Kidney epithelial cell (primary cell): ENCODE data around the gene DTHD1. TPM values are rescaled to one million over a fixed set of nuclear protein-coding genes. Genes with fewer than 3 reads are reported as not detected.

Experiments used
- DNase-seq: peaks from one replicate; pipeline ENCODE4 v3.0.0-alpha.2; 2010; ENCODE audit warnings: low read depth
- H3K27me3 ChIP-seq: 2 replicates; pipeline ENCODE4 v1.6.0; 2011; ENCODE audit warnings: low read length; ENCODE audit not compliant: control insufficient read depth, insufficient read depth
- H3K36me3 ChIP-seq: 2 replicates; pipeline ENCODE4 v1.5.1; 2011; ENCODE audit warnings: low read length; ENCODE audit not compliant: control insufficient read depth, insufficient read depth
- H3K4me3 ChIP-seq: 2 replicates; pipeline ENCODE4 v1.5.1; 2011; ENCODE audit warnings: low read depth, mild to moderate bottlenecking, control low read depth, low read length
- total RNA-seq: library from RNA; depleted of rRNA; stranded (reverse); fragments of >200 nt; gene quantifications from 2 replicates; pipeline ENCODE4 v1.2.3, GENCODE V29; 2015
- TF ChIP-seq, protein P1 (sequence below): IDR thresholded peaks from 2 replicates; pipeline ENCODE4 v1.5.1; 2011; ENCODE audit warnings: mild to moderate bottlenecking, moderate library complexity, low read length, control low read depth, inconsistent platforms; ENCODE audit not compliant: insufficient read depth, poor library complexity, severe bottlenecking

Gene DTHD1
- total RNA-seq: not detected in 2 replicates

DNA sequence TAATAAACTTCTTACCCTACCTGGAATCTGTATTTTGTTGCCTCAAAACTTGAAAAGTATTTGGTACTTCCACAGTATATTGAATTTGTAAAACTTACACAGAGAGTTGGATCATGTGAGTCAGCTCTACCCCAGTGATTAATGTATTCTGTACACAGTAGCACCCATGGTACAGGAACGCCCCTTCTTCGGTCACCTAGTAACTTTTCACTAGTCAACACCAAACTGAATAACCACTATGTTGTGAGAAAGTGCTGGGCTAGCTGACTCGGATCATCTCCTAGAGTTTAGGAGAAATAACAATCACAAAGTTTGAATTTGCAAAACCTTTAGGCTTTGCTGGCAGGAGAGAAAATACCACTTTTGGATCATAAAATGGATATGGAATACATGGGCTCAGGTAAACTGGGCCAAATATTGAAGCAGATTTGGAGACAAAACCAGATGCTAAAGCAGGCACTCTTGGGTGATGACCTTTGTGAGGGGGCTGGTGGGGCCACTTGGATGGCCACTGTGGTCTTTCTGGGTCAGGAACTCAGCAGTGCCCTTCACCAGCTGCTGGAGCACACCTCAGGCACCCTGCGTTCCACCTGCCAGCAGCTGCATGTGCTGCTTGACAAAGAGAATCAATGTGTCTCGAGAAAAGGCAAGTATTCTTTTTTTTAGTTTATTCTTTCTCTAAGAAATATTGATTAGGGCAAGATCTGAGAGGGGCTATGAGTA is at the start of gene DTHD1:
DTHD1 (plus strand) TSS at position 233 of the 723 bp plus-strand sequence; CDS start at position 376, 143 bp downstream.
- Histone ChIP-seq H3K4me3 (no peak within 1 kb of the TSS), H3K27me3 (no peaks in the 10 kb centered on the region), H3K36me3 (no peaks in the 10 kb centered on the region)
- TF ChIP-seq, protein P1, sequence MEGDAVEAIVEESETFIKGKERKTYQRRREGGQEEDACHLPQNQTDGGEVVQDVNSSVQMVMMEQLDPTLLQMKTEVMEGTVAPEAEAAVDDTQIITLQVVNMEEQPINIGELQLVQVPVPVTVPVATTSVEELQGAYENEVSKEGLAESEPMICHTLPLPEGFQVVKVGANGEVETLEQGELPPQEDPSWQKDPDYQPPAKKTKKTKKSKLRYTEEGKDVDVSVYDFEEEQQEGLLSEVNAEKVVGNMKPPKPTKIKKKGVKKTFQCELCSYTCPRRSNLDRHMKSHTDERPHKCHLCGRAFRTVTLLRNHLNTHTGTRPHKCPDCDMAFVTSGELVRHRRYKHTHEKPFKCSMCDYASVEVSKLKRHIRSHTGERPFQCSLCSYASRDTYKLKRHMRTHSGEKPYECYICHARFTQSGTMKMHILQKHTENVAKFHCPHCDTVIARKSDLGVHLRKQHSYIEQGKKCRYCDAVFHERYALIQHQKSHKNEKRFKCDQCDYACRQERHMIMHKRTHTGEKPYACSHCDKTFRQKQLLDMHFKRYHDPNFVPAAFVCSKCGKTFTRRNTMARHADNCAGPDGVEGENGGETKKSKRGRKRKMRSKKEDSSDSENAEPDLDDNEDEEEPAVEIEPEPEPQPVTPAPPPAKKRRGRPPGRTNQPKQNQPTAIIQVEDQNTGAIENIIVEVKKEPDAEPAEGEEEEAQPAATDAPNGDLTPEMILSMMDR: no peak
- no peak for DNase-seq

DNA sequence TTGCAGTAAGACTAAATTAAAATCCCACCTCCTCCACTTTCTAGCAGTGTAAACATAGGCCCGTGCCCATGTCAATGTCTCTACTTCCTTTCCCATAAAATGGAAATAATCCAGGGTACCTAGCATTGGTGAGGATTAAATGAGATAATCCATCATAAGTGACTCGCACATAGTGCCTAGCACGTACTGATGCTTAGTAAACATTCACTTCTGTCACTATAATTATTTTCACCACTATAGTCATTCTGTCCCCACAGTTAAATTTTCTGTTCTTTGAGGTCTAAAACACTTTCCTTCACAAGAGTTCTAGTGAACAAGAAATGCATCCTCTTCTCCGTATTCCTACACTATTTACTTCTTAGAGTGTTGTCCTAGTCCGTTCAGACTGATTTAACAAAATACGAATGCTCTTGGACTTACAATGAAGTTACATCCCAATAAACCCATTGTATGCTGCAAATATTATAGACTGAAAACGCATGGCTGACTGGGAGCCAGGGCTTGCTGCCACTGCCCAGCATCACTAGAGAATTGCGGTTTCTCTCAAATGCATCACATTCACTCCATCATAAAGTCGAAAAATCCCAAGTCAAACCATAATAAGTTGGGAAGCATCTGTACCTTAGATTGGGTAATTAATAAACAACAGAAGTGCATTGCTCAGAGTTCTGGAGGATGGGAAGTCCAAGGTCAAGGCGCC is 47.7 kb upstream of the DTHD1 start:
- TF ChIP-seq, protein P1: no peak
- no peak for DNase-seq
- Histone ChIP-seq H3K36me3 (peaks cover 1% of the 10 kb centered on the region), H3K27me3 (no peaks in the 10 kb centered on the region), H3K4me3 (no peak overlapping the region)

DNA sequence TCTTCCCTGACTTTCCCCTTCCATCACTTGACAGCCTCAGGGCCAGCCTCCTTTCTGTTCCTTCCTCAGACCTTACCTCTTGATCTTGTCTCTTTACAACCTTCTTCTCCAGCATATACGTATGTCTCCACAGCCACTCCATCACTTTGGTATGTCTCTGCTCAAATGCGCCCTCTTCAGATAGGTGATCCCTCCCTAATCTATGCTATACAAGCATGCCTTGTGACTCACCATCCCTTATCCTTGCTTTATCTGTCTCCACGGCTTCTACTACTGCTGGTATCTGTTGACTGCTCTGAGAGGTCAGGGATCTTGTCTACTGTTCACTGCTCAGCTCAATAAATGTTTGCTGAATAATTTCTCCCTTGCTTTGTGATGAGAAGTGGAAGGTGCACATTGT is 46.1 kb upstream of the DTHD1 start:
- no peak for DNase-seq
- TF ChIP-seq, protein P1: no peak

DNA sequence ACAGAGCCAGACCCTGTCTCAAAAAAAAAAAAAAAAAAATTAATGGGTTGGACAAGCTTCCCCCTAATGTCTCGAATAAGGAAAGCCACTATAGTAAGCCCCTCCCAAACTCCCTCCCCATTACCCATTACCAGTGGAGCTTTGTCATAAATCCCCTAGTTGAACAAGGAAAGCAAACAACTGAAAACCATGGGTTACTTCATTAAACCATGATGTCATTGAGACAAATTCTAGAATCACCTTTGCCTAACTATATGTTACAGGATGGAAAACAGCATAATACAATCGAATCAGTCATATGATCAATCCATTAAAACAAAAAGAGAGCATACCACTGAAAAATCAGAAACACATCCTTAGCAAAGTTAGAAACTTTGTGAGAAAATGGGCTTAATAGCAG is 45.3 kb upstream of the DTHD1 start:
- Histone ChIP-seq H3K4me3 (no peak overlapping the region), H3K27me3 (no peaks in the 10 kb centered on the region), H3K36me3 (peaks cover 1% of the 10 kb centered on the region)
- no peak for DNase-seq
- TF ChIP-seq, protein P1: no peak

More for the DNA sequence above, 46.1 kb upstream of the DTHD1 start:
- Histone ChIP-seq H3K36me3 (peaks cover 1% of the 10 kb centered on the region), H3K27me3 (no peaks in the 10 kb centered on the region), H3K4me3 (no peak overlapping the region)

DNA sequence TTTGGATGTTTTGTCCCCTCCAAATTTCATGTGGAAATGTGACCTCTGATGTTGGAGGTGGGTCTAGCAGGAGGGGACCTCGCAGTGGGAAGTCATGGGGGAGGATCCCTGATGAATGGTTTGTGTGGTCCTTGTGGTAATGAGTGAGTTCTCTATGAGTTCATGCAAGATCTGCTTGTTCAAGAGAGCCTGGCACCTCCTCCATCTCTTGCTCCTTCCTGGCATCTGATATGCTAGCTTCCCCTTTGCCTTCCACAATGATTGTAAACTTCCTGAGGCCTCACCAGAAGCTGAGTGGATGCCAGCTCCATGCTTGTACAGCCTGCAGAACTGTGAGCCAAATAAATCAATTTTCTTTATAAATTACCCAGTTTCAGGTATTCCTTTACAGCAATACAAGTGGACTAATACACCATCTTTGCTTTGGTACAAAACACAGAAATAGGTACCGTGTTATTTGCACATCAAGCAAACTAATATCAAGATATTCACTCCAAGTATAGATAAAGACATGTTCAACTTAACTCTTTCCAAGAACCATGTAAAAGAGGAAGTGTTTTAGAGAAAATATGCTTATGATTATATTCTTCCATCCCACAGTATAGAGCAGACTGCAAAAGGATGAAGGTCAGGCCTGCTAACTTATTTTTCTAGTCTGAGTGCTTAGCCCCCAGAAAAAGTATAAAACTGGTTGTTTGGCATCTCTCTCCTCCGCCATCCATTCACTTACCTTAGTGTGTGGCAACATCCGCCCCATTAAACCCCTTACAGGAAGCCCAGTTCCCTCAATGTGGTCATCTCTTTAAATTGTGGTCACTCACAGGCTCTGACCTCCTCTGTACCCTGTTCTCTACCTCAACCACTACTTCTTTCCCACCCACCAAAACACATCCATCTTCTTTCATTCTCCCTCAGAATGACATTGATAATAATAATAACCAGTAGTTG is 43.8 kb upstream of the DTHD1 start:
- H3K4me3 ChIP-seq: no peak overlapping the region
- DNase-seq: no peak
- TF ChIP-seq, protein P1: no peak

More for the DNA sequence above, 43.8 kb upstream of the DTHD1 start:
- Histone ChIP-seq H3K36me3 (peaks cover 1% of the 10 kb centered on the region), H3K27me3 (no peaks in the 10 kb centered on the region)
